HEK293 (cell line): ENCODE measurements around the gene ATF6.

Experiments
- FEZF1 ChIP-seq: fragments of 450-650 bp; formaldehyde crosslinking; IDR thresholded peaks from 2 replicates; pipeline ENCODE4 v1.5.1; 2016; ENCODE audit warnings: missing biosample characterization, missing genetic modification characterization
- ZNF121 ChIP-seq: fragments of 450-650 bp; formaldehyde crosslinking; IDR thresholded peaks from 2 replicates; pipeline ENCODE4 v1.5.1; 2016; ENCODE audit warnings: missing biosample characterization, missing genetic modification characterization
- ZNF23 ChIP-seq: fragments of 450-650 bp; formaldehyde crosslinking; IDR thresholded peaks from 2 replicates; pipeline ENCODE4 v1.5.1; 2016; ENCODE audit warnings: missing biosample characterization, missing genetic modification characterization, borderline replicate concordance
- ZNF76 ChIP-seq: fragments of 450-650 bp; formaldehyde crosslinking; IDR thresholded peaks from 2 replicates; pipeline ENCODE4; 2016; ENCODE audit warnings: low read depth, missing biosample characterization, missing genetic modification characterization, borderline replicate concordance

DNA sequence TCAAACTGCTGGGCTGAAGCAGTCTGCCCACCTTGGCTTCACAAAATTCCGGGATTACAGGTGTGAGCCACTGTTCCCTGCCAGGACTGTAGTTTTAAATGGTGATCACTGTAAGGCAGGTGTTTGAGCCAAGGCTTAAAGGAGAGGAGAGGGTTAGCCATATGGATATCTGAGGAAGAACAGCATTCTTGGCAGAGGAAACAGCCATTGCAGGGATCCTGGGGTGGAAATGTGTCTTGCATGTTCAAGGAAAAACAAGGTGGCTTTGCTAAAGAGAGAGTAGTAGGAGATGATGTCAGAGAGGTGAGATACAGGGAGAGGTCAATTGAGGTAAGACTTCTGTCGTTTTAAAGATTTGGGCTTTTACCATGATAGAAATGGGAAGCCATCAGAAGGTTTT is 73.5 kb downstream of the ATF6 start:
- TF ChIP-seq ZNF76 (no peak), FEZF1 (no peak), ZNF23 (tag by site-specific recombination) (no peak), ZNF121 (no peak)
